Keratinocyte (primary cell): ENCODE results near the gene ZNF581. TPM values are rescaled to one million over a fixed set of nuclear protein-coding genes. Genes with fewer than 3 reads are reported as not detected.

Experiments used
- DNase-seq: peaks from one replicate; pipeline ENCODE4 v3.0.0-alpha.2; 2011; ENCODE audit warnings: low read depth, missing footprints, low spot score
- FAIRE-seq: peaks from 2 replicates; lab custom pipeline; 2011; peaks lifted over from hg19 to GRCh38; lab: Jason Lieb, UNC
- H2AFZ ChIP-seq: 2 replicates; pipeline ENCODE4 v1.6.0; 2012; ENCODE audit warnings: low read length, control low read depth, inconsistent platforms; ENCODE audit not compliant: control insufficient read depth
- H3K27ac ChIP-seq: 2 replicates; pipeline ENCODE4 v1.5.1; 2011; ENCODE audit warnings: low read length; ENCODE audit not compliant: control insufficient read depth, insufficient read depth
- H3K27me3 ChIP-seq: 3 replicates; pipeline ENCODE4 v1.6.0; 2011; ENCODE audit warnings: low read length; ENCODE audit not compliant: control insufficient read depth, insufficient read depth; ENCODE audit errors: extremely low read depth
- H3K36me3 ChIP-seq, 2 experiments: 2 replicates in 1 of 2; 3 replicates in 1 of 2; pipeline ENCODE4 v1.5.1; 2011; ENCODE audit warnings: low read length in 2 of 2, mild to moderate bottlenecking in 1 of 2; ENCODE audit not compliant: control insufficient read depth in 2 of 2, insufficient read depth in 2 of 2; ENCODE audit errors: extremely low read depth in 1 of 2
- H3K4me1 ChIP-seq: 3 replicates; pipeline ENCODE4 v1.5.1; 2011; ENCODE audit warnings: low read length; ENCODE audit not compliant: control insufficient read depth, insufficient read depth; ENCODE audit errors: extremely low read depth
- H3K4me2 ChIP-seq: 3 replicates; pipeline ENCODE4 v1.6.0; 2011; ENCODE audit warnings: low read depth, low read length; ENCODE audit not compliant: control insufficient read depth, insufficient read depth; ENCODE audit errors: extremely low read depth
- H3K4me3 ChIP-seq, 3 experiments: fragments of 200-600 bp in 1 of 3; sonication (generic) in 1 of 3; 2 replicates in 2 of 3; 3 replicates in 1 of 3; pipeline ENCODE4 v1.5.1; 2011 to 2016; ENCODE audit warnings: low read length in 3 of 3, mild to moderate bottlenecking in 3 of 3, control low read depth in 2 of 3, inconsistent platforms in 1 of 3, low read depth in 1 of 3, mixed read lengths in 1 of 3, mixed run types in 1 of 3, moderate library complexity in 1 of 3; ENCODE audit not compliant: control insufficient read depth in 2 of 3, insufficient read depth in 2 of 3; ENCODE audit errors: extremely low read depth in 1 of 3
- H3K79me2 ChIP-seq: 2 replicates; pipeline ENCODE4 v1.6.0; 2012; ENCODE audit warnings: low read length; ENCODE audit not compliant: control insufficient read depth, insufficient read depth
- H3K9ac ChIP-seq: 3 replicates; pipeline ENCODE4 v1.6.0; 2011; ENCODE audit warnings: low read length; ENCODE audit not compliant: control insufficient read depth, insufficient read depth; ENCODE audit errors: extremely low read depth
- H3K9me1 ChIP-seq: 3 replicates; pipeline ENCODE4 v1.6.0; 2011; ENCODE audit warnings: low read length; ENCODE audit not compliant: control insufficient read depth, insufficient read depth; ENCODE audit errors: extremely low read depth
- H3K9me3 ChIP-seq: 2 replicates; pipeline ENCODE4 v1.5.1; 2012; ENCODE audit warnings: low read depth, low read length; ENCODE audit not compliant: control insufficient read depth
- H4K20me1 ChIP-seq: 3 replicates; pipeline ENCODE4 v1.6.0; 2011; ENCODE audit warnings: low read length; ENCODE audit not compliant: control insufficient read depth, insufficient read depth; ENCODE audit errors: extremely low read depth
- CTCF ChIP-seq, 3 experiments: IDR thresholded peaks in 1 of 3; conservative IDR thresholded peaks in 1 of 3; optimal IDR thresholded peaks in 1 of 3; 2 replicates in 2 of 3; 3 replicates in 1 of 3; pipeline versions ENCODE3 to v1.5.1; 2011; ENCODE audit warnings: low read length in 3 of 3, mild to moderate bottlenecking in 3 of 3, moderate library complexity in 2 of 3, control low read depth in 1 of 3, inconsistent platforms in 1 of 3; ENCODE audit not compliant: insufficient read depth in 2 of 3; ENCODE audit errors: extremely low read depth in 1 of 3
- EZH2 ChIP-seq: IDR thresholded peaks from one replicate; pipeline ENCODE4 v1.6.1; 2012; ENCODE audit warnings: inconsistent platforms, mild to moderate bottlenecking, low read length, moderate library complexity
- dilution Hi-C: fragments of 300-500 bp; cut with MboI; formaldehyde crosslinking; loops from one replicate; pipeline ENCODE4 v1.7.0; 2020; ENCODE audit warnings: low sequenced_read_pairs; ENCODE audit not compliant: extremely low pct_ligation_motif_present
- polyA plus RNA-seq, 5 experiments: library from polyadenylated mRNA; depleted of rRNA in 3 of 5; stranded (reverse) in 3 of 5; stranded (forward) in 1 of 5; unstranded in 1 of 5; fragments of >200 nt; gene quantifications; 1 replicate in 1 of 5; 2 replicates in 3 of 5; 3 replicates in 1 of 5; pipeline versions ENCODE4 v1.2.1 to v1.2.3, GENCODE V29; 2011 to 2012; ENCODE audit warnings: missing spikeins in 2 of 5, low read depth in 1 of 5, low replicate concordance in 1 of 5

Gene ZNF581
- polyA plus RNA-seq, 1 donor (not counting 4 experiments of a cell fraction or from before 2014, with no cell fraction given): 14.8 TPM

- Histone ChIP-seq H3K79me2 (no peaks in the 10 kb centered on the region), H3K9ac (peak within 1 kb of the TSS; percentile 72), H3K27me3 (no peaks in the 10 kb centered on the region), H3K9me3 (no peaks in the 10 kb centered on the region), H3K36me3 (peaks cover 0 to 2% of the 10 kb centered on the region in 2 experiments), H4K20me1 (peaks cover 3% of the 10 kb centered on the region), H3K4me3 (peak within 1 kb of the TSS; percentile 62 to 80 (median 65)), H3K4me1 (peaks cover 13% of the 10 kb centered on the region), H3K9me1 (no peaks in the 10 kb centered on the region), H3K27ac (peak within 1 kb of the TSS; percentile 75), H3K4me2 (peak within 1 kb of the TSS; percentile 96), H2AFZ (peak within 1 kb of the TSS; percentile 98)
- FAIRE-seq (no peak), DNase-seq (peak; percentile 81)
- TF ChIP-seq EZH2 (no peak), CTCF (optimal IDR thresholded peaks at IDR 0.05 in 1 of 3, IDR thresholded peaks at IDR 0.05 in 1 of 3, conservative IDR thresholded peaks at IDR 0.05 in 1 of 3; ENCODE audit: extremely low read depth in 1 of 3, insufficient read depth in 2 of 3, low read length in 3 of 3) (no peak)
- dilution Hi-C loops: no loop called here
These were observed 19.1 kb upstream of the ZNF581 start, which contains the start of gene ZNF784 for GRCh38 chr19:55624109-55625003. ZNF784 (minus strand) TSS chr19:55624566; CDS start chr19:55624561, 5 bp downstream.

- peak overlapping the region; percentile 96 for H3K4me2 ChIP-seq
- dilution Hi-C loops: no loop called here
- no peaks in the 10 kb centered on the region for H3K79me2 ChIP-seq
- DNase-seq (no peak), FAIRE-seq (no peak)
- peaks cover 13% of the 10 kb centered on the region for H3K4me1 ChIP-seq
- peaks cover 0 to 2% of the 10 kb centered on the region in 2 experiments for H3K36me3 ChIP-seq
- no peak for TF ChIP-seq EZH2
- TF ChIP-seq CTCF (optimal IDR thresholded peaks at IDR 0.05 in 1 of 3, IDR thresholded peaks at IDR 0.05 in 1 of 3, conservative IDR thresholded peaks at IDR 0.05 in 1 of 3; ENCODE audit: extremely low read depth in 1 of 3, insufficient read depth in 2 of 3, low read length in 3 of 3): no peak
- no peaks in the 10 kb centered on the region for H3K9me3 ChIP-seq
- peaks cover 3% of the 10 kb centered on the region for H4K20me1 ChIP-seq
- H3K27ac ChIP-seq: no peak overlapping the region
- H3K9ac ChIP-seq: peak overlapping the region; percentile 72
- peak overlapping the region; percentile 98 for H2AFZ ChIP-seq
- H3K9me1 ChIP-seq: no peaks in the 10 kb centered on the region
- H3K27me3 ChIP-seq: no peaks in the 10 kb centered on the region
- peak overlapping the region in 2 of 3 experiments; percentile 62 to 80 for H3K4me3 ChIP-seq
These were observed 18.5 kb upstream of the ZNF581 start for GRCh38 chr19:55625004-55625326.
